ENCODE data around the gene APBB2. TPM values are rescaled to one million over a fixed set of nuclear protein-coding genes. Genes with fewer than 3 reads are reported as not detected.

The APBB2 gene
- total and polyA plus RNA-seq, 2 of the 8 experiments (the other 6 are each of a cell fraction or from before 2014, with no cell fraction given) = 58.7 to 59.4 TPM

DNA sequence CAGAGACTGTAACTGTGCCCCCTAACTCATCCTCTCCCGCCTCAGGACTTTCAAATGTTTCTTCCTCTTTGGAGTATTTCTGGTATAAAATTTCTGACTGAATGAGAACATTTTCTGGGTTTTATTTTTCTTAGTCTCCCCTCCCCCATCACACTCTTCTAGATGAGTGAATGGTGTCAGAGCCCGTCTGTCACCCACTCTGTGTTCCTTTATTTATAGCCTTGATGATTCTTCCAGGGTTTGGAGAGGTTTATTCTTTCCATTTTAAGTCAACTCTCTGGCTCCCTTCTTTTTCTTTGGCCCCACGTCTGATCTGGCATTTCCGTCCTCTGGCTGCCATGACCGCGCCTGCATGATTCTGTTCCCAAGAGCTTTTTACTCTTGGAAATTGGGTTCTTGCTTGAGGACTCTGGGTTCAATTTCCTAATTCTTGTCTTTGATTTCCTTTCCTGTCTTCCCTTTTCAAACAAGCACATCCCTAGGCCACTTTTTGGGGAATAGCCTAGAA is 335.7 kb downstream of the APBB2 start:
- H3K14ac ChIP-seq (ENCODE audit: insufficient read length) = no peak overlapping the region
- no peak overlapping the region for H3K9ac ChIP-seq (replicated peaks in 1 of 4; ENCODE audit: extremely low read depth in 1 of 4, low read depth in 3 of 4, low read length in 3 of 4)
- no peak overlapping the region for H4K91ac ChIP-seq (replicated peaks; ENCODE audit: insufficient read length, low read length)
- 87% methylated on average over 6 of the region's 6 CpGs; no CpG with 5 or more reads in 1 of the 2 experiments for WGBS, 2 experiments (ENCODE audit: extremely low coverage in 1 of 2, insufficient coverage in 1 of 2, insufficient read length in 1 of 2, insufficient replicate concordance in 2 of 2, low coverage in 1 of 2, low lambda C conversion rate in 2 of 2, missing lambda C conversion rate in 1 of 2)
- no peak overlapping the region for H2BK5ac ChIP-seq (ENCODE audit: low read depth, low read length)
- no peak overlapping the region for H3K23ac ChIP-seq (ENCODE audit: insufficient read length)
- TF ChIP-seq CHD2 (IDR thresholded peaks at IDR 0.05; ENCODE audit: low read length) (no peak), RNF2 (IDR thresholded peaks at IDR 0.05; ENCODE audit: borderline replicate concordance, low read depth, low read length, missing control alignments, poor library complexity, severe bottlenecking) (no peak), NANOG (IDR thresholded peaks at IDR 0.05; ENCODE audit: insufficient read depth, low read depth, low read length, poor library complexity, severe bottlenecking) (no peak), SP4 (IDR thresholded peaks at IDR 0.05; ENCODE audit: low read length) (no peak), BCL11A (IDR thresholded peaks at IDR 0.05; ENCODE audit: low read depth in 2 of 2, low read length in 2 of 2) (no peak), PHF8 (conservative IDR thresholded peaks at IDR 0.05; ENCODE audit: low read depth, low read length) (no peak), TEAD4 (IDR thresholded peaks at IDR 0.05; ENCODE audit: low read depth, low read length) (no peak), HDAC6 (IDR thresholded peaks at IDR 0.05; ENCODE audit: low read depth, low read length) (no peak), EZH2 (IDR thresholded peaks at IDR 0.05; ENCODE audit: low read depth, low read length, severe bottlenecking) (no peak), TAF7 (optimal IDR thresholded peaks at IDR 0.05; ENCODE audit: borderline replicate concordance, low read depth, low read length) (no peak)
- TF ChIP-seq, protein P1, sequence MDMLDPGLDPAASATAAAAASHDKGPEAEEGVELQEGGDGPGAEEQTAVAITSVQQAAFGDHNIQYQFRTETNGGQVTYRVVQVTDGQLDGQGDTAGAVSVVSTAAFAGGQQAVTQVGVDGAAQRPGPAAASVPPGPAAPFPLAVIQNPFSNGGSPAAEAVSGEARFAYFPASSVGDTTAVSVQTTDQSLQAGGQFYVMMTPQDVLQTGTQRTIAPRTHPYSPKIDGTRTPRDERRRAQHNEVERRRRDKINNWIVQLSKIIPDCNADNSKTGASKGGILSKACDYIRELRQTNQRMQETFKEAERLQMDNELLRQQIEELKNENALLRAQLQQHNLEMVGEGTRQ (IDR thresholded peaks at IDR 0.05; ENCODE audit: low read length) = no peak
- no peak overlapping the region for H2BK20ac ChIP-seq (ENCODE audit: low read length)
- no peaks in the 10 kb centered on the region; a peak in 1 of 8 replicates for H3K36me3 ChIP-seq (ENCODE audit: control insufficient read depth in 2 of 4, insufficient read depth in 4 of 4, low read length in 3 of 4)
- H3K4me1 ChIP-seq (replicated peaks in 1 of 4; ENCODE audit: control insufficient read depth in 3 of 4, insufficient read depth in 4 of 4, low read length in 3 of 4) = no peaks in the 10 kb centered on the region; a peak in 2 of 7 replicates
- H3K4me2 ChIP-seq (ENCODE audit: insufficient read depth in 1 of 2, low read depth in 2 of 2, low read length in 2 of 2) = no peak overlapping the region
- no peaks in the 10 kb centered on the region for H3K9me3 ChIP-seq (ENCODE audit: insufficient read depth in 2 of 2, low read depth in 1 of 2, low read length in 1 of 2)
- no peaks in the 10 kb centered on the region for H4K20me1 ChIP-seq (replicated peaks in 1 of 2; ENCODE audit: control insufficient read depth in 1 of 2, insufficient read depth in 2 of 2, low read length in 2 of 2)
- no peaks in the 10 kb centered on the region for H3K27me3 ChIP-seq (replicated peaks in 1 of 4; ENCODE audit: control insufficient read depth in 3 of 4, extremely low read depth in 1 of 4, insufficient read depth in 3 of 4, low read length in 3 of 4)
- no peaks in the 10 kb centered on the region for H3K23me2 ChIP-seq (ENCODE audit: low read depth, low read length)
- H3K79me1 ChIP-seq (ENCODE audit: low read depth, low read length) = no peaks in the 10 kb centered on the region
- no peak overlapping the region for H3K4ac ChIP-seq (replicated peaks; ENCODE audit: insufficient read length, low read depth, low read length)
- H3K18ac ChIP-seq (ENCODE audit: extremely low read depth, low read length) = no peak overlapping the region
- no peaks in the 10 kb centered on the region for H3K79me2 ChIP-seq (ENCODE audit: control insufficient read depth in 1 of 2, insufficient read depth in 2 of 2, low read length in 2 of 2)
- DNase-seq (ENCODE audit: low read depth in 1 of 2, low spot score in 2 of 2) (no peak), FAIRE-seq (no peak)
- H4K5ac ChIP-seq (ENCODE audit: insufficient read length, low read depth, low read length) = no peak overlapping the region
- no peak overlapping the region for H3K27ac ChIP-seq (ENCODE audit: low read depth, low read length)
- no peak overlapping the region for H2BK120ac ChIP-seq (replicated peaks; ENCODE audit: low read depth, low read length)
- no peak overlapping the region for H2AK5ac ChIP-seq (ENCODE audit: low read depth, low read length)
- H2BK12ac ChIP-seq (ENCODE audit: low read depth, low read length) = no peak overlapping the region
- no peak overlapping the region for H3K4me3 ChIP-seq (ENCODE audit: extremely low read depth in 1 of 4, insufficient read depth in 2 of 4, low read depth in 3 of 4, low read length in 4 of 4)
- no peak overlapping the region for H2BK15ac ChIP-seq (ENCODE audit: low read length)
- H2AFZ ChIP-seq (ENCODE audit: low read length) = no peak overlapping the region
- ChIA-PET CTCF (ENCODE audit: partially characterized antibody) (interaction anchor here (1.3 to 2.5 kb wide), 3 partner anchors 10 to 38 kb away, joined by 4 to 11 read pairs (median 9); no protein-coding TSS in a partner anchor), POLR2A (ENCODE audit: partially characterized antibody) (no interaction called here)
- H4K8ac ChIP-seq (ENCODE audit: extremely low read depth, insufficient read depth, low read length) = no peak overlapping the region
- H3K56ac ChIP-seq (replicated peaks; ENCODE audit: insufficient read length, low read depth, low read length) = no peak overlapping the region

All from H1 (cell line).